A204.1 (cell line): ENCODE results near the gene TRABD2B.
"Not testable (repeated sequence)": the region's sequence is repeated elsewhere in the genome, so short reads cannot be mapped to it uniquely, and the experiment has no call there.

Source experiments
- FAIRE-seq: peaks from 2 replicates; lab custom pipeline; 2012; peaks lifted over from hg19 to GRCh38; lab: Jason Lieb, UNC

The TRABD2B gene

DNA sequence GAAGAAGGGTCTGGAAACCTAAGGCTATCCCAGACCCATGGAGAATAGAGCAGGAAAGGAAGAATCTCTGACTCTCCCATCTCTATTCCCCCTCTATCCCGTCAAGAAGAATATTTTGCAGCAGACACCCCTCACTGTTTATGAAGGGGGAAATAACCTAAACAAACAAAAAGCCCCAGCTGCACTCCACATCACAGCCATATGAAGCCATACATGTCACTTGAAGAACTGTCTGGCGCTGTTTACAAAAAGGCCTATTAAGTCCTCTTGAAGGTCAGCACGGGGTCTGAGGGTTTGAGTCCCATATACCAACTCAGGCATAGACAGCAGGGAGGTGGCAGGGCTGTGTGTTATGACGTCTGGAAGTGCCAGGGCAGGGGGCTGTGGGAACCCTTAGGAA, 31.4 kb downstream of the TRABD2B start:
- FAIRE-seq: no peak

DNA sequence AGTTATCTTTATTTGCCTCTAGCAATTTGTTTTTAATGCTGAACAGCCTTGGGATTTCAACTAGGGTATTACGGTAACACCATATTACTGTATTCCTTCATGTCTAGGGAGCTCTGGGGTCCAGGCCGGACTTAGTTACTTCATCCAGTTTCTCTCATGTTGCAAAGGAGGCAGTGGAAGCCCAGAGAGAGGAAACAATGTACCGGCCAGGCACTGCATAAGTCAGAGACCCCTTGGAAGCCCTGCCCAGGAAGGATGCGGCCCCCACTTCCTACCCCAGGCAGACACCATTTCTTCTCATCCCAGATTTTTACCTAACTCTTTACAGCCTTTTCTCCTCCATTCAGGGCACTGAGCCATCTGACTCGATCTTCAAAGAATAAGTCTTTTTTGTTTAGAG, 32.5 kb downstream of the TRABD2B start:
- FAIRE-seq: no peak

- FAIRE-seq: no peak
Observed at GRCh38 chr1:47963568-47964358, 33.4 kb downstream of the TRABD2B start.

DNA sequence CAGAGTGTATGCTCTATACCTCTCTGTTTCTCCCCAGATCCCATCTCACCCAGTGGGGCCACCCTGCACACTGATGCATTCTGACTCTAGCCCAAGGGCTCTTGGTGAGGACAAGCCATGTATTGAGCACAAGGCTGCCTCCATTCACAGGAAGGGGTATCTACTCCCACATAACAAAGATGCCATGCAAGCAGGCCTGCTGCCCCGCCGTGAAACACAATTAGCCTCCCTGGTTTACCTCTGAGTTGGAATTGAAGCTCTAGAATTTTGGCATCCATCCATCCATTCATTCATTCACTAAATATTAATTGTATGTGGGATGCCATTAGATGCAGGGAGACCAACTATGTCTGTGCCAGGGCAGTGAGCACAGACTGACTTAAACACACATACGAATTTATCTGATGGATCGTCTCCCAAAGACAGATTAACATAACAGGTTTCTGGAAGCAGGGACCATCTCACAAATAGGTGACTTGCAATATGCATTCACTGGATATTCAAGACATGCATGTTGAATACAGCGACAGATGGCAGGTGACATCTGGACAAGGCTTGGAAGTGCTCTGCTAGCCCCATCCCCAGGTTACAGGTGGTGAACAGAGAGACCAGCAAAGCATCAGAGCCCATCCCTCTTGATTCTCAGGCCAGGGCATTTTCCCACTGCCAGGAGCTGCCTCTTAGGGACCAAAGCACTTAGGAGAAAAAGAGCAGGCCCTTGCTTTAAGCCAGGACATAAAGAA, 34.3 kb downstream of the TRABD2B start:
- no peak for FAIRE-seq

GRCh38 chr1:47961835-47962234, 35.4 kb downstream of the TRABD2B start:
- FAIRE-seq: not testable (repeated sequence)

GRCh38 chr1:47956491-47956890, 40.7 kb downstream of the TRABD2B start:
- FAIRE-seq: not testable (repeated sequence)

DNA sequence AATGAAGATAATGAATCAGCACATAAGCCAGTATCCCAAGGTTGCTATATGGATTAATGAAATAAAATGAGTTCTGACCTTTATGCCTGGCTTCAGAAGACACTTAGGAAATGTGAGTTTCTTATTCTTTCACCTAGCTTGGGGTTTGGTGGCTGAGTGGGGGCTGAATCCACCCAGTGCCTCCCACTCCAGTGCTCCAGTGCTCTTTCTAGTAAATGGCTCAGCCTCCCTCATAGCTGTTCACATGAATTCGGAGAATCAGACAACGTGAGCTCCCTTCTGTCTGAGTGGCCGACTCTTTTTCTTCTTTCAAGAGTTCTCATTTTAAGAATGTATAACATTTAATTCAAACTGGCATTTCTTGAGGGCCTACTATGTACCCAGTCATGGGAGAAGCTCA, 43.5 kb downstream of the TRABD2B start:
- FAIRE-seq: no peak

GRCh38 chr1:47951545-47952235, 45.5 kb downstream of the TRABD2B start:
- no peak for FAIRE-seq

- no peak for FAIRE-seq
Observed at GRCh38 chr1:47951026-47951425, 46.2 kb downstream of the TRABD2B start.

DNA sequence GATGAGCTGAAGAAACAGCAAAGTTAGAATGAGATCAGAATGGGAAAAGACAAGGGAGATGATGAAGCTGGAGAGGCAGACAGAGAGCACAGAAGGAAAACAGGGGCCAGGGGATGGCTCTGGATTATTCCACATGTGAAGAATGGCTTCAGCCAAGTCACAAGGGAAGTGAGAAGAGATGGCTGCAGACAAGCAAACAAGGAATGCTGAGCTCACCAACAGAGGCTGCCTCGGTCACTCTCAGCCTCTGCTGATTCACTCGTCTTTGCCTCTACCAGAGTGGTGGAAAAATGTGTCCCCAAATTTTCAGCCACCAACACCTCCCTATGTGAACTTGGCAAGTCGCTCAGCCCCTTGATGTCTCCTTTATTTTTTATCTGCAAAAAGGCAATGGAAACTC, 46.7 kb downstream of the TRABD2B start:
- FAIRE-seq: no peak

DNA sequence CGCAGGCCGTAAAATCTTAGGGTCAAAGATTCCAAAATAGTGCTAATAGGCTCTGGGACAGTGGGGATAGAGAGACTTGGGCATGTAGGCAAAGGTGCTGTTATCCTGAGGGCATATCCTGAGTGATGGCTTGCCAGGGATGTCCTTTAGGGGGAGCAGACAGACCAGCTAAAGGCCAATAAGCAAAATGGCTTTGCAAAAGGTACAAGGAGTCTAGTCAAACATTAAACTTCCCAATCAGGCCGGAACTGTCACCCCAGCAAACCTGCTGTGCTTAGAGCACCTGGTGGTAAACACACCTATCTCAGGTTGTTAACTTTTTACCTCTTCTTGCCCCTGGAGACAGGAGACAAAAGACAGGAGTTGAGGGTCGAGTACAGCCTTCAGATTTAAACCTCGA, 49.1 kb downstream of the TRABD2B start:
- no peak for FAIRE-seq

- no peak for FAIRE-seq
Observed at GRCh38 chr1:47947531-47947930, 49.7 kb downstream of the TRABD2B start.

DNA sequence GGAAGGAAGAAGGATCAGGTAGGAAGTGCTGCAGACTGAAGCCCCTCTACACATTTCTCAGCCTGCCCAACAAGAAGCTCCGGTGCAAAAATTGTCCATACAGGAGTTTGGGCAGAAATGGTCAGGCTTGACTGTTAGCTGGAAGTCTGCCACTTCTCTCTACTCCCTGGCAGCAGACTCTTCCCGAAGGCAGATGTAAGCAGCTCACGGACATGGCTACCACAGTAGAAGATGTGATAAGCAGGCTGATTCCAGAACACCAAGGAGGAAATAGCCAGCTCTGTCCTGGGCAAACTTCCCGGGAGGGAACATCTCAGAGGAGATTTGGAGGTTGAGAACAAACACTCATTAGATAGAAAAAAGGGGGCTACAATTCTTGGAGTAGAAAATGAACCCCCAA, 52.6 kb downstream of the TRABD2B start:
- FAIRE-seq: no peak

DNA sequence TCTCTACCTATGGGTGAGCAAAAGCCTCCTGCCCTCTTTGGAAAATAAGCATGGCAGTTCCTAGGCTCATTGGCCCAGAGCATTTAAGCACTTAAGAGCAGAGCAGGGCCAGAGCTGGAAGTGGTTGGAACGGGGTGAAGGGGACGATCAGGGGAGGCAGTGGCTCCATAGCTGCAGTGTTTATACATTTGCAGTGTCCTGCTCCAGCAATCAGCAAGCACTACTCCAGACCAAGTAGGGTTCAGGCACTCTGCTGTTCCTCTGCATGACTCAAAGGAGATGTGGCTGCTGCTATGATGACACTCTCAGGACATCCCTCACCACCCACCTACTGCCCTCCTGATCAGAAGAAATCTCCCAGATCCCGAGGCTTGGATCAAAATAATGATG, 55.0 kb downstream of the TRABD2B start:
- no peak for FAIRE-seq

- no peak for FAIRE-seq
Observed at GRCh38 chr1:47941609-47942239, 55.5 kb downstream of the TRABD2B start.

DNA sequence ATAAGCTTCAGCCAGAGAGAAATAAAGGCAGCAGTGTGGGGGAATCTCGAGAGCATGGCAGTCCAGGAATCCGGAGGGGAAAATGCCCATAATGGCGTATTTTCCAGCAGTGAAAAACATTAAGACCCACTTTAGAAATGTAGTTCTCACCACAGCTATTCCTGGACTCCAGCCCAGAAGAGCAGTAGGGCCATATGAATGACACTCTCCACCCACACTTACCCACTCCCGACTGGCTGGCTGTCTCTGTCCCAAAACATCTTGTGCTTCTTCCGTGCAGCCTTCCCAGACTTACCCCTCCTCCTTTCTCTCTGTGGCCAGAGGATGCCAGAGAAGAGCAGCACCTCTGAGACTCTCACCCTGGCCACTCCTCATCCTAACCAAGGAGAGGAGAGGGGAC, 56.4 kb downstream of the TRABD2B start:
- no peak for FAIRE-seq

GRCh38 chr1:47940326-47940725, 56.9 kb downstream of the TRABD2B start:
- no peak for FAIRE-seq

GRCh38 chr1:47938520-47938919, 58.7 kb downstream of the TRABD2B start:
- FAIRE-seq: no peak

GRCh38 chr1:47937586-47938254, 59.5 kb downstream of the TRABD2B start:
- FAIRE-seq: no peak

DNA sequence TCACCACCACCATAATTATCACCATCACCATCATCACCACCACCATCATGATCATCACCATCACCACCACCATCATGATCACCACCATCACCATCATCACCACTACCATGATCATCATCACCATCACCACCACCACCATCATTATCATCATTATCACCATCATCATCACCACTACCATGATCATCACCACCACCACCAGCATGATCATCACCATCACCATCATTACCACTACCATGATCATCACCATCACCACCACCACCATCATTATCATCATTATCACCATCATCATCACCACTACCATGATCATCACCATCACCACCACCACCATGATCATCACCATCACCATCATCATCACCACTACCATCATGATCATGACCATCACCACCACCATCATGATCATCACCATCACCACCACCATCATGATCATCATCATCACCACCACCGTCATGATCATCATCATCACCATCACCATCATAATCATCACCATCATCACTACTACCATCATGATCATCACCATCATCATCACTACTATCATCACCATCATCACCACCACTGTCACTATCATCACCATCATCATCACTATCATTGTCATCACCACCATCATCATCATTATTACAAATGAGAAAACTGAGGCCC, 60.2 kb downstream of the TRABD2B start:
- no peak for FAIRE-seq

- FAIRE-seq: no peak
Observed at GRCh38 chr1:47935856-47936255, 61.3 kb downstream of the TRABD2B start.

- FAIRE-seq: no peak
Observed at GRCh38 chr1:47935163-47935562, 62.0 kb downstream of the TRABD2B start.
